Adrenal gland (tissue), 12 donors: Measurements from ENCODE around the gene CCL15. TPM values are rescaled to one million over a fixed set of nuclear protein-coding genes. Genes with fewer than 3 reads are reported as not detected.

Experiments used
- DNase-seq, 7 donors: peaks; one replicate each; pipeline ENCODE4 v3.0.0-alpha.2; 2019 to 2020
- H3K27ac ChIP-seq, 5 donors: fragments of 200-600 bp; sonication (generic) in 4 of 5; 1 replicate in 3 of 5; 2 replicates in 2 of 5; pipeline versions ENCODE4 v1.5.1 to v1.8.0; 2016 to 2020; ENCODE audit warnings: mild to moderate bottlenecking in 1 of 5
- H3K27me3 ChIP-seq: fragments of 200-600 bp; 2 replicates; pipeline ENCODE4 v1.8.0; 2021
- H3K36me3 ChIP-seq, 2 donors: fragments of 200-600 bp; replicated peaks in 1 of 2; 1 replicate in 1 of 2; 2 replicates in 1 of 2; pipeline versions ENCODE4 v1.5.1 to v1.8.0; 2018 to 2022
- H3K4me1 ChIP-seq, 2 donors: fragments of 200-600 bp; replicated peaks in 1 of 2; 1 replicate in 1 of 2; 2 replicates in 1 of 2; pipeline versions ENCODE4 v1.5.1 to v1.8.0; 2018 to 2021
- H3K4me3 ChIP-seq, 4 donors: fragments of 200-600 bp; sonication (generic) in 3 of 4; one replicate each; pipeline ENCODE4 v1.5.1; 2016 to 2018
- H3K9me3 ChIP-seq, 3 donors: fragments of 200-600 bp; sonication (generic) in 1 of 3; replicated peaks in 1 of 3; 1 replicate in 2 of 3; 2 replicates in 1 of 3; pipeline versions ENCODE4 v1.5.1 to v1.8.0; 2016 to 2021
- CTCF ChIP-seq, 6 experiments: fragments of 450-650 bp in 4 of 6; fragments of 200-600 bp in 2 of 6; sonication (generic) in 1 of 6; IDR thresholded peaks; 1 replicate in 5 of 6; 2 replicates in 1 of 6; pipeline versions ENCODE4 v1.5.1 to v1.8.0; 2016 to 2021; ENCODE audit warnings: antibody characterized with exemption in 6 of 6, mild to moderate bottlenecking in 2 of 6, moderate library complexity in 1 of 6
- POLR2A ChIP-seq, 2 donors: fragments of 450-650 bp; IDR thresholded peaks; one replicate each; pipeline ENCODE4 v1.6.1; 2017; ENCODE audit warnings: antibody characterized with exemption in 2 of 2, mild to moderate bottlenecking in 2 of 2, moderate library complexity in 1 of 2
- WGBS, 4 donors: extraction: QIAGEN DNeasy Blood & Tissue Kit in 2 of 4; methylation state at CpG; one replicate each; pipeline versions ENCODE4 v1.1.5 to v1.1.7; 2013 to 2017; 5-methylcytosine and 5-hydroxymethylcytosine counted together
- intact Hi-C, 2 donors: fragments of 100-400 bp; cut with DNase I; formaldehyde crosslinking; loops; one replicate each; pipeline versions ENCODE4 v1.14.1 to v1.15.0; 2022 to 2023
- polyA plus RNA-seq, 3 donors: library from polyadenylated mRNA; stranded (reverse); fragments of 200-250 nt in 2 of 3; fragments of 350-450 nt in 1 of 3; fragmentation: Illumina TruSeq in 1 of 3; extraction: RNeasy Lipid Tissue Mini Kit (QIAGEN cat#74804) in 1 of 3; gene quantifications; one replicate each; pipeline ENCODE4 v1.2.3, GENCODE V29; 2013 to 2014
- total RNA-seq, 9 donors: library from RNA; depleted of rRNA in 4 of 9; stranded (reverse); fragments of >200 nt in 4 of 9; fragments of 120-200 nt in 1 of 9; fragmentation: NEBNext Ultra II Directional in 1 of 9; extraction: Animal tissue kit (Norgen Biotek cat#: 25700) in 1 of 9; gene quantifications; one replicate each; pipeline versions ENCODE4 v1.1.0 to v1.2.4, GENCODE V29; 2013 to 2023
- donor health status: healthy with polysubstance abuse.
- donor health status: Bipolar disorder and iron deficiency.
- donor health status: DM: yes; HTN: yes; CAD: no.
- donor health status: DM: no; HTN: no; CAD: no.
- donor health status: DM: no; HTN: no; CAD: no.
- donor health status: DM: yes; HTN: yes; CAD: no.

CCL15 gene
- total and polyA plus RNA-seq, 12 donors = 0.17 to 1.7 (median 0.45) TPM; not detected in 5

DNA sequence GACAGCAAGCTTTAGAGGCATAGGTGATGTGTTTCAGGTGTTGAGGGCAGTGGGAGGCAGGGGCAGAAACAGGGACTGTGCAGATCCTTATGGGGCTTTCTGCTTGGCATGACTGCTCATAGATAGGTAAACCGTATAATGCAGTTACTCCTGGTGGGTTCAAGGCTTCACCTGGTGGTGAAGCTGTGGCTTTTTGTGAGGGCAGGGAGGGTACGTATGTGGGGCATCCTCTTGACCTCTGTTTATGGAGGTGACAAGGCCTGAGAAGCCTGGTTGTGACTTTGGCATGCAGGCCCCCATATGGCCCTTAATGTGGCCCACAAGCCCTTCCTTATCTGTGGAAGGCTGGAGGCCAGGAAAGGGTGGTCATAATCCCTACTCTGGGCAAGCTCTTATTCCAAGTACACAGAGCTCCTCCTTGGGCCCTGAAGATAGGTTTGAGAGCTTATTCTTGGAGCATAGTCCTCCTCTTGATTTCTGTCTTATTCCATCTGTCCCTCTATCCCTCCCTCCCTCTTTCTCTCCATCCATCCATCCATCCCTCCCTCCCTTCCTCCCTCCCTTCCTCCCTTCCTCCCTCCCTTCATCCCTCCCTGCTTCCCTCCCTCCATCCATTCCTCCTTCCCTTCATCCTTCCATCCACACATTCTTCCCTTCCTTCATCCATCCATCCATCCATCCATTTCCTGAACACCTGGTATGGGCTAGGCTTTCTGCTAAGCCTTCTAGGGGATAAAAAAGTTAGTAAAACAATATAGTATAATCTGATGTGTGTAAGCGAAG lies 18.8 kb downstream of the CCL15 start:
- intact Hi-C loops = loop anchor here in 1 of 2 donors (5.0 kb wide), 1 partner anchor 160 kb away; no protein-coding TSS in a partner anchor
- Histone ChIP-seq H3K27ac (no peak overlapping the region), H3K9me3 (no peaks in the 10 kb centered on the region), H3K27me3 (no peaks in the 10 kb centered on the region), H3K4me3 (no peak overlapping the region), H3K36me3 (no peaks in the 10 kb centered on the region), H3K4me1 (no peaks in the 10 kb centered on the region)
- TF ChIP-seq CTCF (IDR thresholded peaks at IDR 0.05) (no peak), POLR2A (IDR thresholded peaks at IDR 0.05) (no peak)
- WGBS, 4 donors = 80 to 92% (median 89%) methylated on average over 3 of the region's 3 CpGs
- DNase-seq = no peak

DNA sequence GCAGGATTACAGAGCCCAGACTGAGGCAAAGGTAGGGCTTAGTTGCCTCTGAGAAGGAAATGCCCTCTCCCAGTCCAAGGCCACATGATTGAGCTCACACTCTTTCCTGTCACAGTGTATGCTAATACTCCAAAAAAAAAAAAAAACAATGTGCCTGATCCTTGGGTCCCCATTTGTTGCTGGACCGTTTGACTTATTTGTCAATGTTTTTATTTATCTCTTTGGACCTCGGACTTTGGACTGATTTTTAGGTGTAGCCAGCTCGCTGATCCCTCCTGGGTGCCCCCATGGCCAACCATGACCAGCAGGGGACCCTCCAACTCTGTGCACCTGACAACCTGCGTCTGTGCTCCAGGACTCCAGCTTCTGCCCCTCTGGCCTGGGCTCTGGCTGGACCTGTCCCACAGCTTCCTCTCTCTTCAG lies 19.4 kb downstream of the CCL15 start:
- Histone ChIP-seq H3K4me1 (no peaks in the 10 kb centered on the region), H3K4me3 (no peak overlapping the region), H3K27ac (no peak overlapping the region), H3K9me3 (no peaks in the 10 kb centered on the region), H3K27me3 (no peaks in the 10 kb centered on the region), H3K36me3 (no peaks in the 10 kb centered on the region)
- 67 to 78% (median 71%) methylated on average over 4 of the region's 4 CpGs for WGBS, 4 donors
- no peak for TF ChIP-seq CTCF (IDR thresholded peaks at IDR 0.05)
- TF ChIP-seq POLR2A (IDR thresholded peaks at IDR 0.05) = no peak
- intact Hi-C loops = loop anchor here in 1 of 2 donors (5.0 kb wide), 1 partner anchor 160 kb away; no protein-coding TSS in a partner anchor
- DNase-seq = no peak

- 90 to 92% (median 92%) methylated on average over 12 of the region's 12 CpGs for WGBS, 4 donors
- Histone ChIP-seq H3K9me3 (no peaks in the 10 kb centered on the region), H3K4me1 (no peaks in the 10 kb centered on the region), H3K27ac (no peak within 1 kb of the TSS), H3K4me3 (no peak within 1 kb of the TSS), H3K27me3 (no peaks in the 10 kb centered on the region), H3K36me3 (no peaks in the 10 kb centered on the region)
- intact Hi-C loops = loop anchor here in 1 of 2 donors (5.0 kb wide), 1 partner anchor 161 kb away; no protein-coding TSS in a partner anchor
- no peak for TF ChIP-seq CTCF (IDR thresholded peaks at IDR 0.05)
- no peak for TF ChIP-seq POLR2A (IDR thresholded peaks at IDR 0.05)
- no peak for DNase-seq
Measured at GRCh38 chr17:35981246-35981645, 20.1 kb downstream of the CCL15 start, which contains the start of gene CCL16. Gene CCL16, minus strand, starts transcription at chr17:35981497. Its CDS starts 77 bp downstream, at chr17:35981420.

GRCh38 chr17:35978346-35978745 lies 23.0 kb downstream of the CCL15 start:
- H3K4me3 ChIP-seq = no peak overlapping the region
- no peaks in the 10 kb centered on the region for H3K36me3 ChIP-seq
- H3K4me1 ChIP-seq = peaks cover 0 to 9% of the 10 kb centered on the region in 2 donors
- H3K9me3 ChIP-seq = no peaks in the 10 kb centered on the region
- WGBS, 4 donors = 71 to 90% (median 80%) methylated on average over 3 of the region's 3 CpGs
- no peak for DNase-seq
- H3K27ac ChIP-seq = no peak overlapping the region
- no peaks in the 10 kb centered on the region for H3K27me3 ChIP-seq
- intact Hi-C loops = loop anchor here (10.0 kb wide), 3 partner anchors 96 to 506 kb away; partner anchors contain the start of gene ZNHIT3 (in 1 of the 2)
- TF ChIP-seq POLR2A (IDR thresholded peaks at IDR 0.05) = no peak
- TF ChIP-seq CTCF (IDR thresholded peaks at IDR 0.05) = no peak
